OCI-LY7 (cell line): ENCODE results near the gene TRIM10.

Experiments used
- CTCF ChIP-seq: fragments of 200-600 bp; sonication (generic); conservative IDR thresholded peaks from 2 replicates; pipeline ENCODE4 v1.5.1; 2014; ENCODE audit warnings: mild to moderate bottlenecking, antibody characterized with exemption, low read length, moderate library complexity, mixed read lengths
- EZH2phosphoT487 ChIP-seq: fragments of 200-600 bp; sonication (generic); IDR thresholded peaks from 2 replicates; pipeline ENCODE4 v1.6.1; 2018; ENCODE audit warnings: low read depth, borderline replicate concordance, mild to moderate bottlenecking, mixed run types, antibody characterized with exemption, low read length, moderate library complexity, mixed read lengths

DNA sequence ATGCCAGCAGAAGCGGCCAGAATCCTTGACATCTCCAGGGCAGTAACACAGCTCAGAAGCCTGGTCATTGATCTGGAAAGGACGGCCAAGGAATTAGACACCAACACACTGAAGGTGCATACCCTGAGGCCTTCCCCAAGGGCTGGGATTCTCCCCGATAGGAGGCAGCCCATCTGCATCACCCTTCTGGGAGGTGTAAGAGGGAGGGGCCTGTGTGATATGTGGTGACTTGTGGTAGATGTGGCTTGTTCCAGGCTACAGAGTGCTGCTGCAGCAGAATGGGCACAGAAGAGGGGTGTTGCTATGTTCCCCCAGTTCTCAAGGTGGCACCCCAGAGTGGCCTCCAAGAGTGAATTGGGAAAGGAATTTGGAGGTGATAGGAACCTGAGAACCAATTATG is 13.9 kb downstream of the TRIM10 start:
- TF ChIP-seq CTCF (no peak), EZH2phosphoT487 (no peak)
